ENCODE results near the gene DOLPP1. TPM values are rescaled to one million over a fixed set of nuclear protein-coding genes. Genes with fewer than 3 reads are reported as not detected.
A peak's percentile ranks its signal among the peaks of the same experiment; 100 is the strongest.

DOLPP1 gene
- total RNA-seq, 4 donors from 2014 or later, result 15.7 to 52.4 (median 38.2) TPM

DNA sequence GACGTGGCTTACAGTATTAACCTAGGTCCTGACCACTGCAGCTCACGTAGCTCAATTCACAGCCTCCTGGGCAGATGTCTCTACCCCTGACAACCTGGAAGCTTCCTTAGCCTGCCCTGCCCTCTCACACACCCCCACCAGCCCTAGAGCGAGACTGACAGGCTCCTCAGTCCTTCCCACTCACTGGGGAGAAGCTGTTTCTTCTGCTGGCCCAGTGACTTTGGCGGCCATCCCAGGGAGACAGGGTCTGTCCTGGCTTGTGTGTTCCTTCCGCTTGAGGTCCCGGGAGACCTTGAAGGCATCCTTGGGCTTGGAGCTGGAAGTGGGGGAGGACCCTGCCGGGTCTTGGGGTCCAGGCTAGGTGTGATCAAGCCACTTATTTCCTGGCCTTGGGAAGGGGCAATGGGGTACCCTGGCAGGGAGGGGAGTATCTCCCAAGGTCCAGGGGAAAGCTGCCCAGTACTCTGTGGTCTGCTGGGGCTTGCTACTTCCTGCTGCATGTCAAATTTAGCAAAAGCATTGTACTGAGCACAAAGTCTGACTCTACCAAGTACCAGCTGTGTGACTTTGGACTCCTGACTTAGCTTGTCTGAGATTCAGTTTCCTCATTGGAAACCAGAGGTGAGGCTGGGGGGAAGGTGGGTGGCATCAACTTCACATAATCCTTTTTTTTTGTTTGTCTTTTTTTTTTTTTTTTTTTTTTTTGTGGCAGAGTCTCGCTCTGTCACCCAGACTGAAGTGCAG lies 42.6 kb upstream of the DOLPP1 start:
- peak overlapping the region; percentile 43 to 90 (median 84) for H3K27ac ChIP-seq
- peaks cover 14 to 24% (median 22%) of the 10 kb centered on the region in 4 donors for H3K4me1 ChIP-seq
- peaks cover 0 to 30% (median 9%) of the 10 kb centered on the region in 4 donors for H3K36me3 ChIP-seq
- WGBS, 2 donors (ENCODE audit: low coverage in 1 of 2), result 78 to 86% methylated on average over 3 to 8 of the region's 8 CpGs
- DNase-seq, result no peak
- intact Hi-C loops (cut with DNase I; ENCODE audit: low total_unique reads), result no loop called here
- TF ChIP-seq EP300 (IDR thresholded peaks at IDR 0.05; ENCODE audit: low read depth), result no peak
- no peak for TF ChIP-seq POLR2A (IDR thresholded peaks at IDR 0.05)
- peak in 1 of 3 donors; percentile 40 for TF ChIP-seq POLR2AphosphoS5 (IDR thresholded peaks at IDR 0.05)
- TF ChIP-seq CTCF (IDR thresholded peaks at IDR 0.05), result no peak
- H3K4me3 ChIP-seq, result peak overlapping the region in 1 of 4 donors; percentile 75
- no peaks in the 10 kb centered on the region for H3K9me3 ChIP-seq
- in situ Hi-C loops (cut with MboI; ENCODE audit: low pct_ligation_motif_present in 1 of 4, low pct_unique_long_range_greater_than_20kb in 1 of 4, low sequenced_read_pairs in 3 of 4), result no loop called here
- no peaks in the 10 kb centered on the region for H3K27me3 ChIP-seq

GRCh38 chr9:129040113-129040643 lies 40.7 kb upstream of the DOLPP1 start:
- in situ Hi-C loops (cut with MboI; ENCODE audit: low pct_ligation_motif_present in 1 of 4, low pct_unique_long_range_greater_than_20kb in 1 of 4, low sequenced_read_pairs in 3 of 4) (no loop called here), intact Hi-C loops (cut with DNase I; ENCODE audit: low total_unique reads) (no loop called here)
- 94% methylated on average over 12 of the region's 12 CpGs; no CpG with 5 or more reads in 1 of the 2 donors for WGBS, 2 donors (ENCODE audit: low coverage in 1 of 2)

GRCh38 chr9:129042016-129042415 lies 38.9 kb upstream of the DOLPP1 start:
- Histone ChIP-seq H3K27ac (no peak overlapping the region), H3K4me1 (peaks cover 14 to 17% (median 15%) of the 10 kb centered on the region in 4 donors), H3K4me3 (no peak overlapping the region), H3K27me3 (no peaks in the 10 kb centered on the region), H3K9me3 (no peaks in the 10 kb centered on the region), H3K36me3 (peaks cover 0 to 41% (median 17%) of the 10 kb centered on the region in 4 donors)
- intact Hi-C loops (cut with DNase I; ENCODE audit: low total_unique reads) (no loop called here), in situ Hi-C loops (cut with MboI; ENCODE audit: low pct_ligation_motif_present in 1 of 4, low pct_unique_long_range_greater_than_20kb in 1 of 4, low sequenced_read_pairs in 3 of 4) (no loop called here)
- TF ChIP-seq POLR2A (IDR thresholded peaks at IDR 0.05) (no peak), CTCF (IDR thresholded peaks at IDR 0.05) (no peak), EP300 (IDR thresholded peaks at IDR 0.05; ENCODE audit: low read depth) (no peak), POLR2AphosphoS5 (IDR thresholded peaks at IDR 0.05) (no peak)
- no peak for DNase-seq
- 96% methylated on average over 16 of the region's 16 CpGs; no CpG with 5 or more reads in 1 of the 2 donors for WGBS, 2 donors (ENCODE audit: low coverage in 1 of 2)

More at GRCh38 chr9:129040113-129040643, 40.7 kb upstream of the DOLPP1 start:
- Histone ChIP-seq H3K4me3 (no peak overlapping the region), H3K4me1 (peaks cover 14 to 23% (median 20%) of the 10 kb centered on the region in 4 donors), H3K36me3 (peaks cover 0 to 38% (median 12%) of the 10 kb centered on the region in 4 donors), H3K27me3 (no peaks in the 10 kb centered on the region), H3K9me3 (no peaks in the 10 kb centered on the region), H3K27ac (no peak overlapping the region)
- TF ChIP-seq POLR2AphosphoS5 (IDR thresholded peaks at IDR 0.05) (no peak), POLR2A (IDR thresholded peaks at IDR 0.05) (no peak), CTCF (IDR thresholded peaks at IDR 0.05) (no peak), EP300 (IDR thresholded peaks at IDR 0.05; ENCODE audit: low read depth) (no peak)
- DNase-seq, result no peak

DNA sequence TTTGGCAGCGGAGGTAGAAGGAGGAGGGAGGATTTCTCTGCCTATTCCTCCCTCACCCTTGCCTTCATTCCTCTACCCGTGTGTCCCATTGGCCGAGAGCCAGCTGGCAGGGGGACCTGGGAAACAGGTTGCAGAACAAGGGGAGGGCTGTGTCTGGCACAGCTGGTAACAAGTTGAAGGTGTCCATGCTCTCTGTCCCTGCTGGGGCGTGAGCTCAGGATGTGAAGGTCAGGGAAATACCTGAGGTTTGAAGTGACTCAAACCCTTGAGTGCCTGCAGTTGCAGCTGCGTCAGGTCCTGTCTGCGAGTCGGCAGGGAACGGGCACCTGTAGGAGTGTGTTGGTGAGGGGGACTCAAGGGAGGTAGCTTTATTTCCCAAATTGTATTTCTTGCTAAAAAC lies 28.3 kb upstream of the DOLPP1 start:
- 61 to 63% methylated on average over 6 to 8 of the region's 8 CpGs for WGBS, 2 donors (ENCODE audit: low coverage in 1 of 2)
- no peaks in the 10 kb centered on the region for H3K9me3 ChIP-seq
- peaks cover 0 to 58% (median 24%) of the 10 kb centered on the region in 4 donors for H3K36me3 ChIP-seq
- peak; percentile 96 for DNase-seq
- TF ChIP-seq POLR2AphosphoS5 (IDR thresholded peaks at IDR 0.05) (peak; percentile 7 to 89 (median 89)), CTCF (IDR thresholded peaks at IDR 0.05) (no peak), EP300 (IDR thresholded peaks at IDR 0.05; ENCODE audit: low read depth) (peak; percentile 86), POLR2A (IDR thresholded peaks at IDR 0.05) (peak; percentile 61)
- H3K27me3 ChIP-seq, result no peaks in the 10 kb centered on the region
- H3K4me3 ChIP-seq, result no peak overlapping the region
- peaks cover 0 to 17% (median 2%) of the 10 kb centered on the region in 4 donors for H3K4me1 ChIP-seq
- intact Hi-C loops (cut with DNase I; ENCODE audit: low total_unique reads) (no loop called here), in situ Hi-C loops (cut with MboI; ENCODE audit: low pct_ligation_motif_present in 1 of 4, low pct_unique_long_range_greater_than_20kb in 1 of 4, low sequenced_read_pairs in 3 of 4) (no loop called here)
- H3K27ac ChIP-seq, result peak overlapping the region; percentile 82 to 91 (median 84)

Data from transverse colon (tissue), 4 donors.